HepG2 (cell line): Measurements from ENCODE around the gene VAX1. TPM values are rescaled to one million over a fixed set of nuclear protein-coding genes. Genes with fewer than 3 reads are reported as not detected.

Source experiments
- ATAC-seq: fragments of 200-7000 bp; cut with Tn5 transposase; 3 replicates; pipeline ENCODE4 v1.9.1; 2020; ENCODE audit warnings: mild to moderate bottlenecking, moderate library complexity
- BruUV-seq: library from RNA; stranded (reverse); fragments of 400-500 nt; replicated peaks from 2 replicates; lab custom pipeline; 2021; lab: Mats Ljungman, UMichigan
- CTCF ChIA-PET: fragments of 300-600 bp; formaldehyde crosslinking; extraction: SDS; loops from one replicate; lab custom pipeline; 2021; ENCODE audit warnings: low total read pairs, inconsistent platforms, low intra/inter-chr PET ratio; lab: Yijun Ruan, JAX
- POLR2A ChIA-PET: fragments of 350-600 bp; sonication (Branson Sonifier 250); formaldehyde crosslinking; loops from one replicate; lab custom pipeline; 2020; ENCODE audit warnings: antibody characterized with exemption, inconsistent platforms; lab: Yijun Ruan, JAX
- DNase-seq: peaks from one replicate; pipeline ENCODE4 v3.0.0-alpha.2; 2015; ENCODE audit warnings: low spot score
- FAIRE-seq: peaks from 3 replicates; lab custom pipeline; 2011; peaks lifted over from hg19 to GRCh38; lab: Jason Lieb, UNC
- H2AFZ ChIP-seq: one replicate; pipeline ENCODE4 v1.6.1; 2011; ENCODE audit warnings: low read length, inconsistent platforms
- H3K27ac ChIP-seq: fragments of 300-600 bp; 3 replicates; pipeline ENCODE4 v1.8.0; 2011; ENCODE audit warnings: mixed run types, mild to moderate bottlenecking, mixed read lengths, low read length, inconsistent platforms; ENCODE audit not compliant: insufficient read depth; ENCODE audit errors: extremely low read length
- H3K27me3 ChIP-seq, 2 experiments: fragments of 200-600 bp in 1 of 2; 2 replicates in 1 of 2; 3 replicates in 1 of 2; pipeline versions ENCODE4 v1.6.0 to v1.8.0; 2011; ENCODE audit warnings: low read length in 2 of 2, mild to moderate bottlenecking in 2 of 2, moderate library complexity in 2 of 2, inconsistent platforms in 1 of 2; ENCODE audit not compliant: insufficient read depth in 2 of 2, control insufficient read depth in 1 of 2
- H3K36me3 ChIP-seq, 2 experiments: fragments of 200-600 bp in 1 of 2; replicated peaks in 1 of 2; 2 replicates in 1 of 2; 3 replicates in 1 of 2; pipeline versions ENCODE4 v1.5.1 to v1.8.0; 2011; ENCODE audit warnings: low read length in 2 of 2, inconsistent platforms in 1 of 2; ENCODE audit not compliant: insufficient read depth in 2 of 2, control insufficient read depth in 1 of 2
- H3K4me1 ChIP-seq: 2 replicates; pipeline ENCODE4 v1.5.1; 2012; ENCODE audit warnings: low read length, inconsistent platforms; ENCODE audit not compliant: insufficient read depth
- H3K4me2 ChIP-seq: 2 replicates; pipeline ENCODE4 v1.6.0; 2011; ENCODE audit warnings: low read depth, low read length, inconsistent platforms
- H3K4me3 ChIP-seq, 3 experiments: fragments of 200-600 bp in 1 of 3; sonication (generic), shearing (Covaris generic) in 1 of 3; replicated peaks in 1 of 3; 2 replicates each; pipeline ENCODE4 v1.5.1; 2011 to 2016; ENCODE audit warnings: low read length in 3 of 3, inconsistent platforms in 2 of 3, low read depth in 2 of 3, mild to moderate bottlenecking in 2 of 3, control low read depth in 1 of 3, mixed read lengths in 1 of 3; ENCODE audit not compliant: insufficient read depth in 1 of 3
- H3K79me2 ChIP-seq: one replicate; pipeline ENCODE4 v1.6.1; 2011; ENCODE audit warnings: low read length, inconsistent platforms; ENCODE audit not compliant: insufficient read depth
- H3K9ac ChIP-seq: 2 replicates; pipeline ENCODE4 v1.6.0; 2011; ENCODE audit warnings: mild to moderate bottlenecking, low read depth, low read length, inconsistent platforms; ENCODE audit not compliant: insufficient read depth
- H3K9me3 ChIP-seq: 2 replicates; pipeline ENCODE4 v1.5.1; 2012; ENCODE audit warnings: mild to moderate bottlenecking, low read length
- H4K20me1 ChIP-seq: 2 replicates; pipeline ENCODE4 v1.6.0; 2011; ENCODE audit warnings: inconsistent platforms, mild to moderate bottlenecking, low read length, moderate library complexity; ENCODE audit not compliant: insufficient read depth
- AGO2 ChIP-seq: fragments of 200-400 bp; formaldehyde crosslinking; optimal IDR thresholded peaks from 2 replicates; pipeline ENCODE3; 2017; ENCODE audit warnings: mild to moderate bottlenecking, low read depth, low read length, moderate library complexity
- KLF6 ChIP-seq: IDR thresholded peaks from 2 replicates; pipeline ENCODE4 v1.8.0; 2016; ENCODE audit warnings: missing biosample characterization, missing genetic modification reagents
- NCOA2 ChIP-seq: sonication (generic); formaldehyde crosslinking; IDR thresholded peaks from 2 replicates; pipeline ENCODE4 v1.8.0; 2022; ENCODE audit warnings: inconsistent platforms
- NFE2L2 ChIP-seq: fragments of 150-350 bp; IDR thresholded peaks from 2 replicates; pipeline ENCODE4 v1.6.1; 2014; ENCODE audit warnings: low read length
- PHF20 ChIP-seq: sonication (generic); formaldehyde crosslinking; IDR thresholded peaks from 2 replicates; pipeline ENCODE4 v1.5.0; 2020; ENCODE audit warnings: mild to moderate bottlenecking, missing genetic modification reagents
- PITX1 ChIP-seq: sonication (generic); formaldehyde crosslinking; IDR thresholded peaks from 2 replicates; pipeline ENCODE4 v1.5.1; 2020; ENCODE audit warnings: mild to moderate bottlenecking, missing genetic modification reagents
- POGZ ChIP-seq: sonication (generic); formaldehyde crosslinking; IDR thresholded peaks from 2 replicates; pipeline ENCODE4 v1.4.0; 2020; ENCODE audit warnings: mild to moderate bottlenecking, missing genetic modification reagents
- RFX1 ChIP-seq: fragments of 450-650 bp; IDR thresholded peaks from 2 replicates; pipeline ENCODE4 v1.6.1; 2017
- SP2 ChIP-seq: sonication (generic); formaldehyde crosslinking; IDR thresholded peaks from 2 replicates; pipeline ENCODE4 v1.5.1; 2020; ENCODE audit warnings: mild to moderate bottlenecking, missing genetic modification reagents
- ZBTB44 ChIP-seq: sonication (generic); formaldehyde crosslinking; IDR thresholded peaks from 2 replicates; pipeline ENCODE4 v1.4.0; 2020; ENCODE audit warnings: missing genetic modification reagents
- ZNF484 ChIP-seq: sonication (generic); formaldehyde crosslinking; IDR thresholded peaks from 2 replicates; pipeline ENCODE4 v1.5.1; 2020; ENCODE audit warnings: mild to moderate bottlenecking, low read depth, missing genetic modification reagents, borderline replicate concordance
- ZNF564 ChIP-seq: sonication (generic); formaldehyde crosslinking; IDR thresholded peaks from 2 replicates; pipeline ENCODE4 v1.8.1; 2023; ENCODE audit warnings: mild to moderate bottlenecking, missing genetic modification reagents
- WGBS: methylation state at CpG from one replicate; pipeline ENCODE4 v1.1.6; 2017; ENCODE audit warnings: low lambda C conversion rate; 5-methylcytosine and 5-hydroxymethylcytosine counted together
- in situ Hi-C: cut with HindIII; loops from 2 replicates; pipeline ENCODE4 v1.10.0; 2017; ENCODE audit warnings: low pct_unique_long_range_greater_than_20kb; ENCODE audit not compliant: extremely low pct_ligation_motif_present
- intact Hi-C: fragments of 100-400 bp; cut with micrococcal nuclease; formaldehyde crosslinking; loops from one replicate; pipeline ENCODE4 v1.10.0; 2022; ENCODE audit not compliant: unreplicated experiment
- polyA plus RNA-seq, 8 experiments: library from polyadenylated mRNA; depleted of rRNA in 3 of 8; stranded (reverse) in 7 of 8; unstranded in 1 of 8; fragments of >200 nt; fragmentation: Illumina TruSeq in 4 of 8; extraction: Trizol in 4 of 8; gene quantifications; 2 replicates each; pipeline versions ENCODE4 v1.2.1 to v1.2.3, GENCODE V29; 2011 to 2016; ENCODE audit warnings: low read depth in 4 of 8, missing spikeins in 1 of 8, mixed read lengths in 1 of 8; ENCODE audit not compliant: insufficient read depth in 1 of 8
- total RNA-seq, 5 experiments: library from RNA; depleted of rRNA; stranded (reverse); fragments of >200 nt; fragmentation: Illumina TruSeq; extraction: Trizol; gene quantifications; 2 replicates each; pipeline ENCODE4 v1.2.3, GENCODE V29; 2016; ENCODE audit warnings: low read depth in 1 of 5
- TF ChIP-seq, protein P1 (sequence below): sonication (generic); formaldehyde crosslinking; IDR thresholded peaks from 2 replicates; pipeline ENCODE4 v1.5.1; 2020; ENCODE audit warnings: missing genetic modification reagents, mild to moderate bottlenecking, borderline replicate concordance

Gene VAX1
- total and polyA plus RNA-seq, 2 of the 13 experiments (the other 11 are each of a cell fraction or from before 2014, with no cell fraction given) = not detected

DNA sequence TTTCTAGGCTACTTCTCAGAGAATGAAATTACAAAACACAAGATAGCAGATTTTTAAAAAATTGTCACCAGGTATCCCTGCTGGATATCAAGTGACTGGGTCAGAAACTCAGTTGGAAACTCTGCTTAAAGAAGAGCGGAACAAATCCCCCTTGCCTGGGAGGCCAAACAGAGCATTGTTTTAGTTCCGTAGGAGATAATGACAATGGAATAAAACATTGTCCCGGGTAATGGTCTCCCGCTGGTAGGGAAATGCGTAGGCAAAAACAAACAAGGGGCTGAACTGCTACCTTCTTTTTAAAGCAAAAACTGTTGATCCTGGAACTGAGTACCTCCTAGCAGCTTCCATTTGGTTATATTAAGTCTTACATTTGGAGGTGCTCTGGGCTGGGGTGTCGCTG lies 21.3 kb upstream of the VAX1 start:
- H3K79me2 ChIP-seq = no peaks in the 10 kb centered on the region
- no peaks in the 10 kb centered on the region for H3K36me3 ChIP-seq
- no peak overlapping the region for H3K27ac ChIP-seq
- no peak overlapping the region for H3K9ac ChIP-seq
- H4K20me1 ChIP-seq = no peaks in the 10 kb centered on the region
- intact Hi-C loops (no loop called here), in situ Hi-C loops (no loop called here)
- ChIA-PET CTCF (no interaction called here), POLR2A (no interaction called here)
- DNase-seq (no peak), FAIRE-seq (no peak), ATAC-seq (no peak)
- BruUV-seq = no TSS peak
- no peaks in the 10 kb centered on the region for H3K4me1 ChIP-seq
- WGBS = 23% methylated on average over 6 of the region's 6 CpGs
- H2AFZ ChIP-seq = no peak overlapping the region
- H3K4me2 ChIP-seq = no peak overlapping the region
- peaks cover 3 to 66% of the 10 kb centered on the region in 2 experiments; a peak in 4 of 5 replicates for H3K27me3 ChIP-seq
- no peak overlapping the region for H3K4me3 ChIP-seq
- TF ChIP-seq ZNF484 (CRISPR knock-in tag) = no peak
- no peak for TF ChIP-seq NCOA2 (CRISPR knock-in tag)
- no peak for TF ChIP-seq AGO2
- no peak for TF ChIP-seq RFX1
- no peak for TF ChIP-seq PITX1 (CRISPR knock-in tag)
- TF ChIP-seq POGZ (CRISPR knock-in tag) = no peak
- TF ChIP-seq NFE2L2 = no peak
- no peak for TF ChIP-seq KLF6
- TF ChIP-seq ZNF564 (CRISPR knock-in tag) = no peak
- no peak for TF ChIP-seq SP2 (CRISPR knock-in tag)
- TF ChIP-seq ZBTB44 = no peak
- TF ChIP-seq, protein P1, sequence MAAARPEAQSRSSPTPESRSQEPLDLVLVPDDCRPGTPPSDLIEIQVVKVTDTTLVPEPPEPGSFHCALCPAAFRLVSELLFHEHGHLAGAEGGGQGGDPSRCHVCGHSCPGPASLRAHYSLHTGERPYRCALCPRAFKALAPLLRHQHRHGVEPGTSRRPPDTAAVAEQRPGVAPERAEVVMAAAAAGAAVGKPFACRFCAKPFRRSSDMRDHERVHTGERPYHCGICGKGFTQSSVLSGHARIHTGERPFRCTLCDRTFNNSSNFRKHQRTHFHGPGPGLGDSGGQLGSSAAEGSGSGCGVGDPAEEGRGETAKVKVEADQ (CRISPR knock-in tag) = no peak
- no peak for TF ChIP-seq PHF20
- no peaks in the 10 kb centered on the region for H3K9me3 ChIP-seq
